Activated naive CD8-positive, alpha-beta T cell treated with anti-CD3 and anti-CD28 coated beads, Interleukin-2, amount 50 U/mL, for 24 hours (primary cell): ENCODE measurements around the gene SNX33.
"Not testable (repeated sequence)": the region's sequence is repeated elsewhere in the genome, so short reads cannot be mapped to it uniquely, and the experiment has no call there.

ENCODE experiments used
- ATAC-seq: fragments of 150-1000 bp; cut with Tn5 transposase; one replicate; pipeline ENCODE4 v1.10.0; 2021
- DNase-seq: peaks from one replicate; pipeline ENCODE4 v3.0.0; 2021
- H3K27ac Mint-ChIP-seq: one replicate; pipeline ENCODE4 v1.8.0; 2021; ENCODE audit warnings: mild to moderate bottlenecking, mixed read lengths
- H3K27me3 Mint-ChIP-seq: one replicate; pipeline ENCODE4 v1.8.0; 2021; ENCODE audit warnings: mixed read lengths
- H3K36me3 Mint-ChIP-seq: one replicate; pipeline ENCODE4 v1.8.0; 2021; ENCODE audit warnings: low read depth, mixed read lengths
- H3K4me1 Mint-ChIP-seq: one replicate; pipeline ENCODE4 v1.8.0; 2021; ENCODE audit warnings: mixed read lengths
- H3K4me3 Mint-ChIP-seq: one replicate; pipeline ENCODE4 v1.8.0; 2021; ENCODE audit warnings: mild to moderate bottlenecking, moderate library complexity, mixed read lengths
- H3K9me3 Mint-ChIP-seq: one replicate; pipeline ENCODE4 v1.8.0; 2021; ENCODE audit warnings: mixed read lengths

SNX33 gene

GRCh38 chr15:75666823-75667501 is 19.2 kb downstream of the SNX33 start:
- Mint-ChIP-seq H3K4me1 (peaks cover 1% of the 10 kb centered on the region), H3K9me3 (no peaks in the 10 kb centered on the region), H3K4me3 (no peak overlapping the region), H3K27me3 (no peaks in the 10 kb centered on the region), H3K36me3 (no peaks in the 10 kb centered on the region), H3K27ac (no peak overlapping the region)
- ATAC-seq: no peak
- no peak for DNase-seq

- Mint-ChIP-seq H3K27ac (no peak overlapping the region), H3K36me3 (no peaks in the 10 kb centered on the region), H3K27me3 (no peaks in the 10 kb centered on the region), H3K4me3 (no peak overlapping the region), H3K9me3 (no peaks in the 10 kb centered on the region), H3K4me1 (peaks cover 1% of the 10 kb centered on the region)
- DNase-seq (no peak), ATAC-seq (peak; percentile 17)
These were observed 21.6 kb downstream of the SNX33 start for GRCh38 chr15:75669191-75669878.

DNA sequence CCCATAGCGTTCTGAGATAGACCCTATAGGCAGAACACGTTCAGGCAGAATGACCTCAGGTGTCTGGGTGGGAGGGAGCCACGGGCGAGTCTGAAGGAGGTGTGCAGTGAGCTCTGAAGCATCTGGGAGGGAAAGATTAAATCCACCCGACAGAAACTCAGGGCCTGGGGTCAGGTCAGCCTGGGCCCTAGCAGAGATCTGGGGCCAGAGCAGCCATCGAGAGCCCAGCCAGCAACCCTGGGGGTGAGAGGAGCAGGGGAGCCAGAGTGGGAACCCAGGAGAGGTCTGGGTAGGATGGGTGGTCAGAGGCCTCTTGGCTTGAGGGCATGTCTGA is 22.1 kb downstream of the SNX33 start:
- no peak for ATAC-seq
- Mint-ChIP-seq H3K4me1 (peaks cover 1% of the 10 kb centered on the region), H3K4me3 (no peak overlapping the region), H3K27me3 (no peaks in the 10 kb centered on the region), H3K9me3 (no peaks in the 10 kb centered on the region), H3K36me3 (no peaks in the 10 kb centered on the region), H3K27ac (no peak overlapping the region)
- no peak for DNase-seq

DNA sequence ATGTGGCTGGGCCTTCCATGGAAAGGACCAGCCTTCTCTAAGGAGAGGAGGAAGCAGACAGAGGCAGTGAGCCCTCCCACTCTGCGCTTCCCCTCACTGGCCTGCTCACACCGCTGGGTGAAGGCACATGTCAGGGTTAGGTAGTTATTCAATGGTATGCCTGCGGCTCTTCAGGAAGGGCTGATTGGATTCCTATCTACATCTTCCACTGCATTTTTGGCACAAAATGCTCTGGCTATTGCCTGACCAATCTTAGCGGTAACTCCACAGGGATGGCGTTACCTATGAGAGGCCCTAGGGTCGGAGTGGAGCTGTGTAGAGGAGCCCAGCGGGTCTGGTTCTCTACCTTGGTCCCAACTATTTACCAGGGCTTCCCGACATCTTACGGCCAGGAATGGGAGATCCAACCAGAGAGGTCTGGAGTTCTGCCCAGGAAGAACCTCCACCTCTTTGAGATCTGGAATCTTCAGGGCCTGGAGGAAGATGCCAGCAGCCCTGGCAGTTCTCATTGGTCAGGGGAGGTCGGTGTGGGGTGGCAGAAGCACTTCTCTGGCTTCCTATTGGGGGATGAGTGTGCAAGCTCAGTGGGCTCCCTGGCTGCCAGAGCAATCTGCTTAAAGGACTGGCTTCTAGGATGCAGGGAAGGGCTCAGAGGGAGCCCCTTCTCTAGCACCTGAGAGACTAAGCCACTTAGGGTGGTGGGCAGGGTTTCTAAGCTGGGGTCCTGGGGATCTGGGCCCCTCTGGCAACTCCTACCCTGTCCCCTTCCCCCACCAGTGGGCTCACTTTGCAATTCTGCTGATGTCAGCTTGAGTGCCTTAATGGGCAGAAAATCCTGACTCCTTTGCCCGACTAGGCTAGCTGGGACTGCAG is 24.3 kb downstream of the SNX33 start:
- H3K4me1 Mint-ChIP-seq: no peaks in the 10 kb centered on the region
- H3K27me3 Mint-ChIP-seq: no peaks in the 10 kb centered on the region
- H3K27ac Mint-ChIP-seq: no peak overlapping the region
- H3K9me3 Mint-ChIP-seq: no peaks in the 10 kb centered on the region
- DNase-seq: no peak
- no peaks in the 10 kb centered on the region for H3K36me3 Mint-ChIP-seq
- no peak for ATAC-seq
- no peak overlapping the region for H3K4me3 Mint-ChIP-seq

DNA sequence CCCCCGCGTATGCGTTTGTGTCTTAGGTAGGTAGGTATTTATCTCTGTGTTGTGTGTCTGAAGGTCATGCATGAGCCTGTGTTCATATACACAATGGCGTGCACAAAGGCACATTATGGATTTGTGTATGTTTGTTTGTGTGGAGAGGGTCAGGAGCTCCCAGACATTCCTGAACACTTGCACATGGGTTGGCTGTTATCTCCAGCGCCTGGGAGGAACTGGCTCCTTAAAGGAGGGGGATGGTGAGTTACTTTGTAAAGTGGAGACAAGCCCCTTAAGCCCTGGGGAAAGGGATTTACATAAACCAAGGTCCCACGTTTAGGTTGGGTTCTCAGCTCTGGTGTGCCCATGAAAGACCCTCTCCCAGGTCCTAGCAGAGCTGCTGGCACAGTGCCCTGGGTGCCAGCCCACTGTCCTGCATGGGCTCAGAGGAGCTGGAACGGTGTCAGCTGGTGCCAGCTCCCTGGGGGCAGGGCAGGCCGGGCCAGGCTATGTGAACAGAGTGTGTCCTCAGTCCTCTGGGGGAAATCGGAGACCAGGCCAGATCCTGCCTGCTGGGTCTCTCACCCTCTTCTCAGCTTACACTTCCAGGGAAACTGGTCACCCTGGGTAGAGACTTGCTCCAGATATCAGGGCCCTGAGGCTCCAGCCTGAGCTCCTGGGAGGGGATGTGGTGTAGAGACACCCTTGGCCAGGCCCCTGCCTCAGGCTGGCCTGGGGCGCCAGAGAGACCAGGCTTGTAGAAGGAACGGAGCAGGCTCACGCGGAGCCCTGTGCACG is 25.1 kb downstream of the SNX33 start:
- Mint-ChIP-seq H3K27me3 (no peaks in the 10 kb centered on the region), H3K4me1 (no peaks in the 10 kb centered on the region), H3K27ac (no peak overlapping the region), H3K36me3 (no peaks in the 10 kb centered on the region), H3K4me3 (no peak overlapping the region), H3K9me3 (no peaks in the 10 kb centered on the region)
- ATAC-seq: no peak
- no peak for DNase-seq

DNA sequence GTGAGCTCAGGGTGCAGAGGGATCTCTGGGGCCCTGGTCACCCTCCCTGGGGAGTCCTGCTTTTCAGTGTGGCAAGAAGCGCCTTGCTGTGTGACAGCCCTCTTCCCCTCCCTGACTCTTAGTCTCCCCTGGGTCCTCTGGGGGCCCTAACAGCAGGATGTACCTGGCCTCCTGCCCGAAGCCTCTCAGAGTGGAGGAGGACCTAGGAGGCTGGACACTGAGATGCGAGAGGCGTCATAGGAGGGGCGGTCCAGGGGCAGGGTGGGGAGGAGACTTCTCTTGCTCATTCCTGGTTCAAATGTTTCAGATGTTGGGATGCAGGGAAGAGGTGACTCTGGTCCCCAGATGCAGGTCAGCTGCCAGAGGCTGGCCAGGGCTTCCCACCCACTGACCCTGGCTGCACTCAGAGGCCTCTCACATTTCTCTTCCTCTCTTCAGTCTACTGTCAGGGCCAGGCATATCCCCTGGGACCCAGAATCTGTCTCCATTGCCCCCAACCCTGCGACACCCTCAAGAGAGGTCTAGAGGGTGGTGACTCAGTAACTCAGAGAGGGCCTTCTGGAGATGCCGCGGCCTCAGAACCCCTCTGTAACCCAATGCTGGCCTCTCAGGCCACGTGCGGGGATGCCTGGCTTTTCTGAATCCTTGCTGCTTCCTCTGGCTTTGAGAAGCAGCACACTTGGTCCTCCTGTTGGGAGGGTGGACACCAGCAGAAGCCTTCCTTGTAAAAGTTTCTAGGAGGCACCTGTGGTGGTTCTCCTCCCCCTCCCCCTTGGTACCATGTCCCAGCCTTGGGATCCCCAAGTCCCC is 25.9 kb downstream of the SNX33 start:
- no peaks in the 10 kb centered on the region for H3K9me3 Mint-ChIP-seq
- H3K4me1 Mint-ChIP-seq: no peaks in the 10 kb centered on the region
- no peak overlapping the region for H3K27ac Mint-ChIP-seq
- ATAC-seq: no peak
- H3K27me3 Mint-ChIP-seq: no peaks in the 10 kb centered on the region
- DNase-seq: no peak
- H3K36me3 Mint-ChIP-seq: no peaks in the 10 kb centered on the region
- no peak overlapping the region for H3K4me3 Mint-ChIP-seq

- no peak for ATAC-seq
- H3K4me1 Mint-ChIP-seq: no peaks in the 10 kb centered on the region
- no peak overlapping the region for H3K27ac Mint-ChIP-seq
- DNase-seq: no peak
- no peaks in the 10 kb centered on the region for H3K36me3 Mint-ChIP-seq
- no peaks in the 10 kb centered on the region for H3K27me3 Mint-ChIP-seq
- H3K4me3 Mint-ChIP-seq: no peak overlapping the region
- no peaks in the 10 kb centered on the region for H3K9me3 Mint-ChIP-seq
These were observed 26.7 kb downstream of the SNX33 start for GRCh38 chr15:75674366-75674765.

GRCh38 chr15:75675579-75676404 is 28.1 kb downstream of the SNX33 start:
- Mint-ChIP-seq H3K9me3 (no peaks in the 10 kb centered on the region), H3K4me3 (no peak overlapping the region), H3K27me3 (no peaks in the 10 kb centered on the region), H3K27ac (no peak overlapping the region), H3K36me3 (no peaks in the 10 kb centered on the region), H3K4me1 (no peaks in the 10 kb centered on the region)
- DNase-seq: no peak
- ATAC-seq: no peak

GRCh38 chr15:75676688-75677464 is 29.2 kb downstream of the SNX33 start:
- no peak for DNase-seq
- Mint-ChIP-seq H3K9me3 (no peaks in the 10 kb centered on the region), H3K4me1 (no peaks in the 10 kb centered on the region), H3K27ac (no peak overlapping the region), H3K4me3 (no peak overlapping the region), H3K36me3 (no peaks in the 10 kb centered on the region), H3K27me3 (no peaks in the 10 kb centered on the region)
- no peak for ATAC-seq

DNA sequence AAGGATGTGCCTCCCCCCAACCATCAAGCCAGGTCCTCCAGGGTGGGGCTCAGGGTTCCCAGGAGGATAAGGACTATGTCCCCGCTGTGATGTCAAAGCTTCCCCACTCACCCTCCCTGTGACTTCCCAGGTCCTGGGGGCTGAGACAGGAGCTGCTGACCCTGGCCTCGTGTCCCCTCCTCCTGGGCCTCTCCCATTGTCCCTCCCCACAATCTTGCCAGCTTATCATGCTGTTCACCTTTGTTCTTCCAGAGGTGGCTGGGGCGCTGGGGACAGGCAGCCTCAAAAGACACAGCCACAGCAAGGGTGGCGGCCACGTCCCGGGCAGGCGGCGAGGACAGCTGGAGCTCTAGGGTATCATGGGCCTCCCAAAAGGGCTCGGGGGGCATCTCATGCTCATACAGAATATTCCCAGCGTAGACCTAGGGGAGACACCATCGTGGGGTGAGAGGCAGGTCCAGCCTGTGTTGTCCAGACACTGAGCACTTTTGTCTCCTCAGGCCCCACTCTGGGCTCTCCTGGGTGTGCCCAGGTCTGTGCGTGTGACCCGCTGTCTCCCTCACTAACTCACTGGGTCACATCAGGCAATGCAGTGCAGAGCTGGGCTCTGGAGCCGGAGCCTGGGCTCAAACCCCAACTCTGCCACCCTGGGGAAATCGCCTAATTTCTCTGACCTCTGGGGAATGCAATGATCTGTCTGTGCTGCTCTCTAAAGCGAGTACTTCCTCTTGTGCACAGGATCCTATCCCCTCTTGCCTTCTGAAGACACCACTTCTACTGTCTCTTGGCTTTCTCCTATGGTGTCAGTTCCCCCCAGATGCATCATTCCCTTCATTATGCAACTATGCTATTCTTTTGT is 30.0 kb downstream of the SNX33 start:
- no peak for DNase-seq
- Mint-ChIP-seq H3K4me1 (no peaks in the 10 kb centered on the region), H3K9me3 (no peaks in the 10 kb centered on the region), H3K36me3 (no peaks in the 10 kb centered on the region), H3K27me3 (no peaks in the 10 kb centered on the region), H3K27ac (no peak overlapping the region), H3K4me3 (no peak overlapping the region)
- ATAC-seq: no peak

DNA sequence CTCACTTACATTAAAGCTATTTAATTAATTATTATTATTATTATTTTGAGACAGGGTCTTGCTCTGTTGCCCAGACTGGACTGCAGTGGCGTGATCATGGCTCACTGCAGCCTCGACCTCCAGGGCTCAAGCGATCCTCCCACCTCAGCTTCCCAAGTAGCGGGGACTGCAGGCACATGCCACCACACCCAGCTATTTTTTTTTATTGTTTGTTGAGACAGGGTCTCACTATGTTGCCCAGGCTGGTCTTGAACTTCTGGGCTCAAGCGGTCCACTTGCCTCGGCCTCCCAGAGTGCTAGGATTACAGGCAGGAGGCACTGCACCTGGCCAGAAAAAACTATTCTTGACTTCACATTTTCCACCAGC is 30.6 kb downstream of the SNX33 start:
- H3K36me3 Mint-ChIP-seq, H3K27me3 Mint-ChIP-seq, H3K27ac Mint-ChIP-seq, H3K4me1 Mint-ChIP-seq, H3K9me3 Mint-ChIP-seq, DNase-seq, ATAC-seq, H3K4me3 Mint-ChIP-seq: not testable (repeated sequence)
